SU-DHL-6 (cell line): ENCODE measurements around the gene FADS1.

Source experiments
- H2AFZ ChIP-seq: fragments of 200-600 bp; sonication (generic); 2 replicates; pipeline ENCODE4 v1.6.1; 2014; ENCODE audit warnings: low read depth, mild to moderate bottlenecking, moderate library complexity, mixed read lengths, antibody characterized with exemption, low read length; ENCODE audit not compliant: severe bottlenecking
- H3F3A ChIP-seq: fragments of 200-600 bp; shearing (Covaris generic); 2 replicates; pipeline ENCODE4 v1.6.0; 2016; ENCODE audit warnings: antibody characterized with exemption, mild to moderate bottlenecking; ENCODE audit not compliant: insufficient read depth
- H3K27ac ChIP-seq: fragments of 200-600 bp; sonication (generic); 2 replicates; pipeline ENCODE4 v1.5.1; 2016; ENCODE audit warnings: low read depth, mild to moderate bottlenecking, low read length, moderate library complexity, mixed read lengths
- H3K27me3 ChIP-seq: fragments of 200-600 bp; sonication (generic), shearing (Covaris generic); 2 replicates; pipeline ENCODE4 v1.6.0; 2014; ENCODE audit warnings: mild to moderate bottlenecking, low read length
- H3K36me3 ChIP-seq: fragments of 200-600 bp; sonication (generic); 2 replicates; pipeline ENCODE4 v1.6.1; 2014; ENCODE audit warnings: mild to moderate bottlenecking, low read length, mixed read lengths
- H3K4me2 ChIP-seq: fragments of 300-600, 200-600 bp; shearing (Covaris generic), sonication (generic); 2 replicates; pipeline ENCODE4 v1.6.0; 2014; ENCODE audit warnings: low read length, low read depth, mild to moderate bottlenecking; ENCODE audit not compliant: poor library complexity, severe bottlenecking
- H3K4me3 ChIP-seq: fragments of 200-600 bp; sonication (generic); 2 replicates; pipeline ENCODE4 v1.5.1; 2014; ENCODE audit warnings: antibody characterized with exemption, low read length, mild to moderate bottlenecking, mixed read lengths; ENCODE audit not compliant: insufficient read depth, poor library complexity, severe bottlenecking
- H3K79me2 ChIP-seq: fragments of 200-600 bp; sonication (generic); 2 replicates; pipeline ENCODE4 v1.6.1; 2014; ENCODE audit warnings: mild to moderate bottlenecking, low read length, moderate library complexity; ENCODE audit not compliant: insufficient read depth
- H3K9ac ChIP-seq: fragments of 200-600 bp; sonication (generic); 2 replicates; pipeline ENCODE4 v1.7.0; 2014; ENCODE audit warnings: mild to moderate bottlenecking, low read length
- H3K9me2 ChIP-seq: fragments of 200-600 bp; sonication (generic); replicated peaks from 2 replicates; pipeline ENCODE4 v1.6.1; 2014; ENCODE audit warnings: low read length; ENCODE audit not compliant: insufficient read depth
- H3K9me3 ChIP-seq: fragments of 200-600 bp; sonication (generic); 2 replicates; pipeline ENCODE4 v1.6.1; 2014; ENCODE audit warnings: low read length, mixed read lengths; ENCODE audit not compliant: insufficient read depth
- H4K20me1 ChIP-seq: fragments of 200-600 bp; sonication (generic); 2 replicates; pipeline ENCODE4 v1.6.1; 2014; ENCODE audit warnings: low read depth, mild to moderate bottlenecking, antibody characterized with exemption, low read length, moderate library complexity, mixed read lengths
- EZH2phosphoT487 ChIP-seq: fragments of 200-600 bp; sonication (generic), shearing (Covaris generic); conservative IDR thresholded peaks from 2 replicates; pipeline ENCODE4 v1.6.1; 2018; ENCODE audit warnings: mild to moderate bottlenecking, antibody characterized with exemption, low read length, moderate library complexity, mixed read lengths
- TF ChIP-seq, protein P1 (sequence below): fragments of 200-600 bp; sonication (generic); IDR thresholded peaks from one replicate; pipeline ENCODE4 v1.5.1; 2017; ENCODE audit warnings: antibody characterized with exemption, mild to moderate bottlenecking, low read length, moderate library complexity; ENCODE audit not compliant: insufficient read depth, poor library complexity, severe bottlenecking

Gene FADS1

DNA sequence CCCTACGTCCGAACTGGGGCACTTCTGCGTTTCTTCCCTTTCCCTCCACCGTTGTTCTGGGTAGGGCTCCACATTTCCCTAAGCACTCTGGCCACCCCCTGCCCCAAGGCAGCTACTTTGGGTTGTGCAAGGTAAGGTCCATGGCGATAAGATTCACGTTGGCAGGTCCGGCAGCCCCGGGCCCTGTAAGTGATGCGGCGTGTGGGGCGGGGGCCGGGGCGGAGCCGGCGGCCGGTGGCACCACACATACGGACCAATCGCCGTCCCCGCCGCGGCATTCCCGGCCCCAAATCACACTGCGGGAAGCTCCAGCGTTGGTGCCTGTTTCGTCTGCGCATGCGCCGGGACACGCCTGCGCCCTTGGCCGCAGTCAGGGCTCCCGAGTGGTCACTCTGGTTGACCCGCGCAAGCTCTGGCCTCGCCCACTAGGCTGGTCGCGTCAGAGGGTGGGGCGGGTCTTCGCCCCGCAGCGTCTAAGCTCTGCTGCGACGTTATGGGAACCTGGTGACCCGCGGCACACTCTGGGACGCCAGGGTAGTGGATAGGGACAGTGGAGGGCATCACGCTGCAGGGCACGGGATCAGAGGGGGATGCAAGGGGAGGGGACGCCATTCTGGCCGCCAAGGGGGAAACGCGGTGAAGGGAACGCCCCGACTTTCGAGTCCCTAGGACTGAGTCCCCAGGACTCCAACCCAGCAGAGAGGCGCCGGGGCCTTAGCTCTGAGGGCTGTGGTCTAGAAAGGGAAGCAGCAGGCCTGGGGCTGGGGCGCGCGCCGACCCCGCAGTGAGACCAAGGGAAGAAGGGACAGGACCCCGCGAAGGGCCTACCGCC lies 1.6 kb downstream of the FADS1 start:
- H3K27me3 ChIP-seq, result no peaks in the 10 kb centered on the region
- H2AFZ ChIP-seq, result peak overlapping the region; percentile 68
- no peaks in the 10 kb centered on the region for H3K36me3 ChIP-seq
- no peaks in the 10 kb centered on the region for H3K9me3 ChIP-seq
- peaks cover 20% of the 10 kb centered on the region for H3F3A ChIP-seq
- H3K79me2 ChIP-seq, result 0 out of 2 replicates have a peak, but pooled peaks cover 10% of the 10 kb centered on the region
- peak overlapping the region; percentile 73 for H3K9ac ChIP-seq
- H3K4me3 ChIP-seq, result peak overlapping the region; percentile 64
- H3K27ac ChIP-seq, result peak overlapping the region; percentile 93
- TF ChIP-seq EZH2phosphoT487, result no peak
- TF ChIP-seq, protein P1, sequence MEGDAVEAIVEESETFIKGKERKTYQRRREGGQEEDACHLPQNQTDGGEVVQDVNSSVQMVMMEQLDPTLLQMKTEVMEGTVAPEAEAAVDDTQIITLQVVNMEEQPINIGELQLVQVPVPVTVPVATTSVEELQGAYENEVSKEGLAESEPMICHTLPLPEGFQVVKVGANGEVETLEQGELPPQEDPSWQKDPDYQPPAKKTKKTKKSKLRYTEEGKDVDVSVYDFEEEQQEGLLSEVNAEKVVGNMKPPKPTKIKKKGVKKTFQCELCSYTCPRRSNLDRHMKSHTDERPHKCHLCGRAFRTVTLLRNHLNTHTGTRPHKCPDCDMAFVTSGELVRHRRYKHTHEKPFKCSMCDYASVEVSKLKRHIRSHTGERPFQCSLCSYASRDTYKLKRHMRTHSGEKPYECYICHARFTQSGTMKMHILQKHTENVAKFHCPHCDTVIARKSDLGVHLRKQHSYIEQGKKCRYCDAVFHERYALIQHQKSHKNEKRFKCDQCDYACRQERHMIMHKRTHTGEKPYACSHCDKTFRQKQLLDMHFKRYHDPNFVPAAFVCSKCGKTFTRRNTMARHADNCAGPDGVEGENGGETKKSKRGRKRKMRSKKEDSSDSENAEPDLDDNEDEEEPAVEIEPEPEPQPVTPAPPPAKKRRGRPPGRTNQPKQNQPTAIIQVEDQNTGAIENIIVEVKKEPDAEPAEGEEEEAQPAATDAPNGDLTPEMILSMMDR, result no peak
- no peaks in the 10 kb centered on the region for H4K20me1 ChIP-seq
- no peaks in the 10 kb centered on the region for H3K9me2 ChIP-seq
- peak overlapping the region; percentile 64 for H3K4me2 ChIP-seq

GRCh38 chr11:61814247-61814957 lies 2.4 kb downstream of the FADS1 start:
- Histone ChIP-seq H3F3A (peaks cover 20% of the 10 kb centered on the region), H2AFZ (peak overlapping the region; percentile 68), H3K4me3 (peak overlapping the region; percentile 64), H3K27me3 (no peaks in the 10 kb centered on the region), H3K9me3 (no peaks in the 10 kb centered on the region), H3K9me2 (no peaks in the 10 kb centered on the region), H3K36me3 (0 out of 2 replicates have a peak, but pooled peaks cover under 1% of the 10 kb centered on the region), H3K9ac (peak overlapping the region; percentile 73), H4K20me1 (no peaks in the 10 kb centered on the region), H3K79me2 (0 out of 2 replicates have a peak, but pooled peaks cover 10% of the 10 kb centered on the region), H3K4me2 (peak overlapping the region; percentile 64), H3K27ac (peak overlapping the region; percentile 93)
- TF ChIP-seq, protein P1, result no peak
- TF ChIP-seq EZH2phosphoT487, result no peak

DNA sequence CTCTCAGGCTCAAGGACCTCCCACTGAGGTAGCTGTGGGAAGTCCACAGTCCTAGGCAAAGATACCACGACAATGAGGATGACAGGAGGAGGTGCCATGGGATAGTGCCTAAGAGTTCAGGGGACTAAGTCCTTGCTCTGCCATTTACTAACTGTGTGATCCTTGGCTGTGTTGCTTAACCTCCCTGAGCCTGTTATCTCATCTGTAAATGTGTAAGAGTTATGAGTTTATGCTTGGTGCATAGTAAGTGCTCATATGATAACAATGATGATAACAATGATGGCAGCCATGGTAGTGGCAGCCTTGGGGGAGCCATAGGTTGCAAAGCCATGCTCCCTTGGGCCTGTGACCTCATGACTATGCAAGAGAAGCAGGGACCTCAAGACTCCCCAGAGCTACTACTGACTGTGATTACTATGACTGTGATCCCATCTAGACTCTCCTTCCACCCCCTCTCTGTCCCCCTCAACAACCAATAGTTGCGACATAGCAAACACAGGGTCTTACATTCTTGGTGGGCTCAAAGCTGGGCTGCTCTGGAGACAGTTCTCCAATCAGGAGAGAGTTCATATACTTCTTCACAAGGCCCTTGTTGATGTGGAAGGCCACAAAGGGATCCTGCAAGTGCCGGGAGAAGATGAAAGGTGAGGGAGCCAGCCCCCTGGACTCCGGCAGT lies 3.9 kb downstream of the FADS1 start:
- no peak overlapping the region for H3K27ac ChIP-seq
- no peak overlapping the region for H3K9ac ChIP-seq
- no peaks in the 10 kb centered on the region for H3K9me2 ChIP-seq
- H4K20me1 ChIP-seq, result no peaks in the 10 kb centered on the region
- 0 out of 2 replicates have a peak, but pooled peaks cover 6% of the 10 kb centered on the region for H3K36me3 ChIP-seq
- H2AFZ ChIP-seq, result no peak overlapping the region
- TF ChIP-seq, protein P1, result no peak
- no peak for TF ChIP-seq EZH2phosphoT487
- no peak overlapping the region for H3K4me3 ChIP-seq
- H3K4me2 ChIP-seq, result no peak overlapping the region
- H3K9me3 ChIP-seq, result no peaks in the 10 kb centered on the region
- H3K79me2 ChIP-seq, result 0 out of 2 replicates have a peak, but pooled peaks cover 10% of the 10 kb centered on the region
- H3F3A ChIP-seq, result peaks cover 14% of the 10 kb centered on the region
- H3K27me3 ChIP-seq, result no peaks in the 10 kb centered on the region
